SK-N-SH (cell line): Measurements from ENCODE around the gene TPM4. TPM values are rescaled to one million over a fixed set of nuclear protein-coding genes. Genes with fewer than 3 reads are reported as not detected.

ENCODE experiments used
- CTCF ChIA-PET: fragments of 300-600, 350-600 bp; formaldehyde crosslinking; extraction: SDS; loops from one replicate; lab custom pipeline; 2021; lab: Yijun Ruan, JAX
- POLR2A ChIA-PET: fragments of 350-600 bp; sonication (Branson Sonifier 250); formaldehyde crosslinking; extraction: SDS; loops from one replicate; lab custom pipeline; 2020; ENCODE audit warnings: antibody characterized with exemption, inconsistent platforms; lab: Yijun Ruan, JAX
- DNase-seq: peaks from one replicate; pipeline ENCODE4 v3.0.0; 2012
- H2AFZ ChIP-seq: fragments of 200-600 bp; sonication (generic); 2 replicates; pipeline ENCODE4 v1.8.1; 2016; ENCODE audit warnings: antibody characterized with exemption, mild to moderate bottlenecking, low read depth
- H3F3A ChIP-seq: fragments of 200-600 bp; sonication (generic); replicated peaks from 2 replicates; pipeline ENCODE3; 2016; ENCODE audit warnings: antibody characterized with exemption, mild to moderate bottlenecking; ENCODE audit not compliant: insufficient read depth
- H3K27ac ChIP-seq, 2 experiments: fragments of 200-500 bp in 1 of 2; fragments of 200-600 bp in 1 of 2; sonication (Bioruptor generic) in 1 of 2; sonication (generic), shearing (Covaris generic) in 1 of 2; 2 replicates each; pipeline versions ENCODE4 v1.5.1 to v1.6.1; 2014 to 2016; ENCODE audit warnings: low read depth in 2 of 2, inconsistent platforms in 1 of 2, low read length in 1 of 2, mild to moderate bottlenecking in 1 of 2, mixed read lengths in 1 of 2
- H3K27me3 ChIP-seq: fragments of 200-600 bp; sonication (generic), shearing (Covaris generic); 2 replicates; pipeline ENCODE4 v1.6.1; 2016; ENCODE audit warnings: mixed run types; ENCODE audit not compliant: insufficient read depth
- H3K36me3 ChIP-seq, 2 experiments: fragments of 200-500 bp in 1 of 2; fragments of 200-600 bp in 1 of 2; sonication (Bioruptor generic) in 1 of 2; sonication (generic) in 1 of 2; replicated peaks in 1 of 2; 2 replicates each; pipeline versions ENCODE3 to v1.5.1; 2014 to 2016; ENCODE audit warnings: low read length in 1 of 2, mild to moderate bottlenecking in 1 of 2; ENCODE audit not compliant: insufficient read depth in 2 of 2, control insufficient read depth in 1 of 2
- H3K4me1 ChIP-seq, 2 experiments: fragments of 200-500 bp in 1 of 2; fragments of 200-600 bp in 1 of 2; sonication (Bioruptor generic) in 1 of 2; sonication (generic), shearing (Covaris generic) in 1 of 2; 2 replicates each; pipeline versions ENCODE4 v1.5.1 to v1.6.1; 2014 to 2016; ENCODE audit warnings: low read depth in 1 of 2, low read length in 1 of 2, mixed run types in 1 of 2; ENCODE audit not compliant: insufficient read depth in 2 of 2, control insufficient read depth in 1 of 2
- H3K4me2 ChIP-seq: fragments of 200-600 bp; sonication (generic), shearing (Covaris generic); 2 replicates; pipeline ENCODE4 v1.6.1; 2017; ENCODE audit warnings: mixed run types
- H3K4me3 ChIP-seq, 2 experiments: fragments of 200-500 bp in 1 of 2; fragments of 200-600 bp in 1 of 2; sonication (Bioruptor generic) in 1 of 2; sonication (generic), shearing (Covaris generic) in 1 of 2; 2 replicates each; pipeline versions ENCODE4 v1.5.1 to v1.8.1; 2014 to 2016; ENCODE audit warnings: low read depth in 2 of 2, inconsistent platforms in 1 of 2, low read length in 1 of 2, mild to moderate bottlenecking in 1 of 2, mixed read lengths in 1 of 2, moderate library complexity in 1 of 2
- H3K79me2 ChIP-seq: fragments of 200-600 bp; sonication (generic); 2 replicates; pipeline ENCODE4 v1.8.1; 2017; ENCODE audit warnings: mild to moderate bottlenecking; ENCODE audit not compliant: insufficient read depth
- H3K9ac ChIP-seq: fragments of 200-600 bp; sonication (generic); 2 replicates; pipeline ENCODE4 v1.6.1; 2017; ENCODE audit warnings: mixed run types
- H3K9me2 ChIP-seq: fragments of 200-600 bp; sonication (generic); 2 replicates; pipeline ENCODE4 v1.6.1; 2017; ENCODE audit warnings: mixed run types
- H3K9me3 ChIP-seq: fragments of 200-600 bp; sonication (generic); 2 replicates; pipeline ENCODE4 v1.6.1; 2017; ENCODE audit warnings: mixed run types, mild to moderate bottlenecking, moderate library complexity
- H4K20me1 ChIP-seq: fragments of 200-600 bp; sonication (generic); 2 replicates; pipeline ENCODE4 v1.6.1; 2017; ENCODE audit warnings: mild to moderate bottlenecking, mixed run types; ENCODE audit not compliant: insufficient read depth
- CTCF ChIP-seq: fragments of 200-600 bp; sonication (generic); IDR thresholded peaks from 2 replicates; pipeline ENCODE4 v1.6.1; 2017; ENCODE audit warnings: antibody characterized with exemption, mild to moderate bottlenecking, moderate library complexity
- EP300 ChIP-seq, 2 experiments: IDR thresholded peaks; 2 replicates each; pipeline versions ENCODE4 v1.4.0 to v1.6.1; 2012; ENCODE audit warnings: borderline replicate concordance in 1 of 2, low read depth in 1 of 2, low read length in 1 of 2
- FOSL2 ChIP-seq: IDR thresholded peaks from 2 replicates; pipeline ENCODE4 v1.4.0; 2012; ENCODE audit warnings: low read depth, mild to moderate bottlenecking, moderate library complexity, borderline replicate concordance
- FOXJ3 ChIP-seq: sonication (generic); formaldehyde crosslinking; IDR thresholded peaks from 2 replicates; pipeline ENCODE4 v1.5.1; 2020; ENCODE audit warnings: mild to moderate bottlenecking, missing genetic modification reagents
- FOXM1 ChIP-seq: IDR thresholded peaks from 2 replicates; pipeline ENCODE4 v1.4.0; 2012; ENCODE audit warnings: low read depth, mild to moderate bottlenecking
- GABPA ChIP-seq: IDR thresholded peaks from 2 replicates; pipeline ENCODE4 v1.4.0; 2012; ENCODE audit warnings: low read depth, mild to moderate bottlenecking
- IRF3 ChIP-seq: fragments of 150-350 bp; IDR thresholded peaks from 2 replicates; pipeline ENCODE4 v1.6.1; 2016; ENCODE audit warnings: mild to moderate bottlenecking, low read depth, low read length
- NFIC ChIP-seq: IDR thresholded peaks from 2 replicates; pipeline ENCODE4 v1.4.0; 2012; ENCODE audit warnings: borderline replicate concordance
- NRF1 ChIP-seq: IDR thresholded peaks from 2 replicates; pipeline ENCODE4 v1.6.1; 2012; ENCODE audit warnings: low read depth, mild to moderate bottlenecking, low read length
- PBX3 ChIP-seq: IDR thresholded peaks from 2 replicates; pipeline ENCODE4; 2012
- RAD21 ChIP-seq: IDR thresholded peaks from 2 replicates; pipeline ENCODE4 v1.6.1; 2012; ENCODE audit warnings: mild to moderate bottlenecking, low read length
- RCOR1 ChIP-seq: fragments of 150-350 bp; IDR thresholded peaks from 2 replicates; pipeline ENCODE4 v1.6.1; 2017; ENCODE audit warnings: antibody characterized with exemption, low read length
- RFX5 ChIP-seq: IDR thresholded peaks from 2 replicates; pipeline ENCODE4 v1.6.1; 2012; ENCODE audit warnings: mild to moderate bottlenecking, improper control_type of control experiment, low read length
- SIN3A ChIP-seq: IDR thresholded peaks from 2 replicates; pipeline ENCODE4 v1.6.1; 2012; ENCODE audit warnings: low read depth, mild to moderate bottlenecking, low read length, moderate library complexity, borderline replicate concordance
- SMC3 ChIP-seq: IDR thresholded peaks from 2 replicates; pipeline ENCODE4 v1.6.1; 2012; ENCODE audit warnings: low read depth, low read length, improper control_type of control experiment
- TAF1 ChIP-seq: IDR thresholded peaks from 2 replicates; pipeline ENCODE4 v1.6.1; 2012; ENCODE audit warnings: low read depth, mild to moderate bottlenecking, low read length, moderate library complexity, borderline replicate concordance
- TCF12 ChIP-seq: IDR thresholded peaks from 2 replicates; pipeline ENCODE4 v1.4.0; 2012
- YY1 ChIP-seq: IDR thresholded peaks from 2 replicates; pipeline ENCODE4 v1.4.0; 2012; ENCODE audit warnings: low read depth, mild to moderate bottlenecking
- WGBS: methylation state at CpG from one replicate; pipeline ENCODE4 v1.1.6; 2017; ENCODE audit warnings: low lambda C conversion rate; 5-methylcytosine and 5-hydroxymethylcytosine counted together
- polyA plus RNA-seq, 3 experiments: library from polyadenylated mRNA; depleted of rRNA; stranded (reverse); fragments of >200 nt; gene quantifications; 2 replicates each; pipeline ENCODE4 v1.2.3, GENCODE V29; 2012

Gene TPM4
- polyA plus RNA-seq, 1 of the 3 experiments (the other 2 are of a cell fraction): 440 TPM

- Histone ChIP-seq H4K20me1 (no peaks in the 10 kb centered on the region), H3F3A (no peaks in the 10 kb centered on the region), H3K9me3 (no peaks in the 10 kb centered on the region), H3K4me1 (no peaks in the 10 kb centered on the region; a peak in 1 of 4 replicates), H3K27me3 (no peaks in the 10 kb centered on the region; the same call in 1 of the 2 replicates), H3K9me2 (no peaks in the 10 kb centered on the region), H3K4me3 (no peak overlapping the region), H3K4me2 (no peak overlapping the region), H3K79me2 (no peaks in the 10 kb centered on the region), H3K27ac (no peak overlapping the region; a peak in 1 of 4 replicates), H3K36me3 (no peaks in the 10 kb centered on the region), H2AFZ (no peak overlapping the region), H3K9ac (no peak overlapping the region)
- POLR2A ChIA-PET: interaction anchor here (1.1 kb wide), 1 partner anchor 12 kb away, joined by 3 read pairs; the partner anchor contains the start of gene TPM4
- WGBS: 78% methylated on average over 5 of the region's 16 CpGs
- CTCF ChIA-PET: interaction anchor here (0.6 to 6.7 kb wide), 9 partner anchors 7 to 614 kb away, joined by 3 to 90 read pairs (median 4); partner anchors contain the start of genes RAB8A and TPM4
- no peak for DNase-seq
- TF ChIP-seq RFX5: no peak
- TF ChIP-seq GABPA: no peak
- TF ChIP-seq FOXM1: no peak
- TF ChIP-seq RCOR1: no peak
- TF ChIP-seq FOSL2: no peak
- TF ChIP-seq RAD21: no peak
- no peak for TF ChIP-seq SIN3A
- no peak for TF ChIP-seq CTCF
- no peak for TF ChIP-seq FOXJ3
- no peak for TF ChIP-seq PBX3
- TF ChIP-seq YY1: no peak
- no peak for TF ChIP-seq TAF1
- no peak for TF ChIP-seq TCF12
- TF ChIP-seq NFIC: no peak
- no peak for TF ChIP-seq EP300 (IDR thresholded peaks at IDR 0.05; ENCODE audit: borderline replicate concordance in 1 of 2, low read depth in 1 of 2, low read length in 1 of 2)
- TF ChIP-seq SMC3: no peak
- no peak for TF ChIP-seq IRF3
- TF ChIP-seq NRF1: no peak
Measured at GRCh38 chr19:16064209-16064889, 11.9 kb upstream of the TPM4 start.
